ENCODE data around the gene CHD6.

Gene CHD6

GRCh38 chr20:41418739-41419293 lies 199.4 kb downstream of the CHD6 start:
- no peak for DNase-seq

GRCh38 chr20:41418031-41418430 lies 200.1 kb downstream of the CHD6 start:
- DNase-seq = no peak

GRCh38 chr20:41415191-41415590 lies 203.0 kb downstream of the CHD6 start:
- no peak for DNase-seq

GRCh38 chr20:41413169-41413568 lies 205.0 kb downstream of the CHD6 start:
- no peak for DNase-seq

GRCh38 chr20:41412324-41413120 lies 205.7 kb downstream of the CHD6 start:
- DNase-seq = no peak

GRCh38 chr20:41411391-41411847 lies 206.8 kb downstream of the CHD6 start:
- no peak for DNase-seq

- no peak for DNase-seq
These were observed 209.2 kb downstream of the CHD6 start for GRCh38 chr20:41408986-41409385.

GRCh38 chr20:41408156-41408794 lies 209.9 kb downstream of the CHD6 start:
- no peak for DNase-seq

- DNase-seq = no peak
These were observed 210.6 kb downstream of the CHD6 start for GRCh38 chr20:41407607-41408006.

- no peak for DNase-seq
These were observed 211.2 kb downstream of the CHD6 start for GRCh38 chr20:41406896-41407444.

- DNase-seq = no peak
These were observed 211.8 kb downstream of the CHD6 start for GRCh38 chr20:41406353-41406752.

- no peak for DNase-seq
These were observed 212.7 kb downstream of the CHD6 start for GRCh38 chr20:41405436-41405835.

GRCh38 chr20:41403604-41404003 lies 214.6 kb downstream of the CHD6 start:
- DNase-seq = no peak

GRCh38 chr20:41398408-41398807 lies 219.8 kb downstream of the CHD6 start:
- no peak for DNase-seq

GRCh38 chr20:41395667-41396664 lies 222.2 kb downstream of the CHD6 start:
- DNase-seq = no peak

- no peak for DNase-seq
These were observed 223.1 kb downstream of the CHD6 start for GRCh38 chr20:41394931-41395666.

GRCh38 chr20:41394081-41394480 lies 224.1 kb downstream of the CHD6 start:
- DNase-seq = no peak

- DNase-seq = no peak
These were observed 224.5 kb downstream of the CHD6 start for GRCh38 chr20:41393705-41394066.

GRCh38 chr20:41392871-41393704 lies 225.1 kb downstream of the CHD6 start:
- no peak for DNase-seq

- no peak for DNase-seq
These were observed 225.9 kb downstream of the CHD6 start for GRCh38 chr20:41392295-41392694.

GRCh38 chr20:41391587-41392001 lies 226.6 kb downstream of the CHD6 start:
- no peak for DNase-seq
